ENCODE measurements around the gene SEZ6.

SEZ6 gene

GRCh38 chr17:29050176-29050575 is 44.3 kb upstream of the SEZ6 start:
- TF ChIP-seq TEAD4 (IDR thresholded peaks at IDR 0.05) (no peak), CEBPB (IDR thresholded peaks at IDR 0.05) (no peak), TAF1 (IDR thresholded peaks at IDR 0.05; ENCODE audit: low read depth) (no peak), NFIC (IDR thresholded peaks at IDR 0.05) (no peak), YY1 (IDR thresholded peaks at IDR 0.05; ENCODE audit: low read depth) (no peak), RAD21 (IDR thresholded peaks at IDR 0.05; ENCODE audit: low read depth) (no peak), CREB1 (IDR thresholded peaks at IDR 0.05; ENCODE audit: low read depth) (no peak), FOXM1 (IDR thresholded peaks at IDR 0.05; ENCODE audit: borderline replicate concordance, low read depth) (no peak), ZBTB7A (IDR thresholded peaks at IDR 0.05; ENCODE audit: low read depth) (no peak), USF1 (IDR thresholded peaks at IDR 0.05) (no peak), EGR1 (IDR thresholded peaks at IDR 0.05) (no peak)

- no peak for TF ChIP-seq EP300 (IDR thresholded peaks at IDR 0.05; ENCODE audit: borderline replicate concordance)
- no peak for TF ChIP-seq CREB1 (IDR thresholded peaks at IDR 0.05; ENCODE audit: low read depth)
- TF ChIP-seq TAF1 (IDR thresholded peaks at IDR 0.05; ENCODE audit: low read depth), result no peak
- no peak for TF ChIP-seq NFIC (IDR thresholded peaks at IDR 0.05)
- no peak for TF ChIP-seq REST (IDR thresholded peaks at IDR 0.05; ENCODE audit: low read depth)
- no peak for TF ChIP-seq YY1 (IDR thresholded peaks at IDR 0.05; ENCODE audit: low read depth)
- TF ChIP-seq CEBPB (IDR thresholded peaks at IDR 0.05), result no peak
- TF ChIP-seq MAX (IDR thresholded peaks at IDR 0.05), result no peak
- TF ChIP-seq USF1 (IDR thresholded peaks at IDR 0.05), result no peak
These were observed 43.8 kb upstream of the SEZ6 start for GRCh38 chr17:29049541-29050145.

- TF ChIP-seq REST (IDR thresholded peaks at IDR 0.05; ENCODE audit: low read depth), result no peak
- TF ChIP-seq NFIC (IDR thresholded peaks at IDR 0.05), result no peak
- TF ChIP-seq CEBPB (IDR thresholded peaks at IDR 0.05), result no peak
- no peak for TF ChIP-seq TEAD4 (IDR thresholded peaks at IDR 0.05)
- no peak for TF ChIP-seq FOXM1 (IDR thresholded peaks at IDR 0.05; ENCODE audit: borderline replicate concordance, low read depth)
- TF ChIP-seq MAX (IDR thresholded peaks at IDR 0.05), result no peak
- TF ChIP-seq TAF1 (IDR thresholded peaks at IDR 0.05; ENCODE audit: low read depth), result no peak
- TF ChIP-seq CREB1 (IDR thresholded peaks at IDR 0.05; ENCODE audit: low read depth), result no peak
- TF ChIP-seq RAD21 (IDR thresholded peaks at IDR 0.05; ENCODE audit: low read depth), result no peak
- TF ChIP-seq EGR1 (IDR thresholded peaks at IDR 0.05), result no peak
- no peak for TF ChIP-seq ZBTB7A (IDR thresholded peaks at IDR 0.05; ENCODE audit: low read depth)
- TF ChIP-seq USF1 (IDR thresholded peaks at IDR 0.05), result no peak
- TF ChIP-seq YY1 (IDR thresholded peaks at IDR 0.05; ENCODE audit: low read depth), result no peak
- no peak for TF ChIP-seq TCF12 (IDR thresholded peaks at IDR 0.05; ENCODE audit: low read depth)
- no peak for TF ChIP-seq EP300 (IDR thresholded peaks at IDR 0.05; ENCODE audit: borderline replicate concordance)
These were observed 42.9 kb upstream of the SEZ6 start for GRCh38 chr17:29048440-29049368.

- TF ChIP-seq ZBTB7A (IDR thresholded peaks at IDR 0.05; ENCODE audit: low read depth), result no peak
- no peak for TF ChIP-seq CREB1 (IDR thresholded peaks at IDR 0.05; ENCODE audit: low read depth)
- TF ChIP-seq EGR1 (IDR thresholded peaks at IDR 0.05), result no peak
- no peak for TF ChIP-seq YY1 (IDR thresholded peaks at IDR 0.05; ENCODE audit: low read depth)
- TF ChIP-seq USF1 (IDR thresholded peaks at IDR 0.05), result no peak
- TF ChIP-seq TAF1 (IDR thresholded peaks at IDR 0.05; ENCODE audit: low read depth), result no peak
- no peak for TF ChIP-seq MAX (IDR thresholded peaks at IDR 0.05)
- TF ChIP-seq TCF12 (IDR thresholded peaks at IDR 0.05; ENCODE audit: low read depth), result no peak
- TF ChIP-seq FOXM1 (IDR thresholded peaks at IDR 0.05; ENCODE audit: borderline replicate concordance, low read depth), result no peak
- no peak for TF ChIP-seq TEAD4 (IDR thresholded peaks at IDR 0.05)
- no peak for TF ChIP-seq NFIC (IDR thresholded peaks at IDR 0.05)
- no peak for TF ChIP-seq CEBPB (IDR thresholded peaks at IDR 0.05)
- no peak for TF ChIP-seq RAD21 (IDR thresholded peaks at IDR 0.05; ENCODE audit: low read depth)
- TF ChIP-seq REST (IDR thresholded peaks at IDR 0.05; ENCODE audit: low read depth), result no peak
- TF ChIP-seq EP300 (IDR thresholded peaks at IDR 0.05; ENCODE audit: borderline replicate concordance), result no peak
These were observed 40.6 kb upstream of the SEZ6 start for GRCh38 chr17:29046473-29046839.
